Transverse colon (tissue), 4 donors: ENCODE results near the gene EPHB2. TPM values are rescaled to one million over a fixed set of nuclear protein-coding genes. Genes with fewer than 3 reads are reported as not detected.

Experiments used
- DNase-seq: peaks from one replicate; pipeline ENCODE4 v3.0.0-alpha.2; 2019
- H3K27ac ChIP-seq, 4 donors: fragments of 200-600 bp; sonication (generic); 2 replicates each; pipeline ENCODE4 v1.5.1; 2016 to 2018; ENCODE audit warnings: inconsistent platforms in 4 of 4
- H3K27me3 ChIP-seq: fragments of 200-600 bp; sonication (generic); 2 replicates; pipeline ENCODE4 v1.5.1; 2017; ENCODE audit warnings: inconsistent platforms
- H3K36me3 ChIP-seq, 4 donors: fragments of 200-600 bp; sonication (generic); 2 replicates each; pipeline ENCODE4 v1.5.1; 2017 to 2019; ENCODE audit warnings: inconsistent platforms in 4 of 4
- H3K4me1 ChIP-seq, 4 donors: fragments of 200-600 bp; sonication (generic); 2 replicates each; pipeline ENCODE4 v1.5.1; 2017 to 2020; ENCODE audit warnings: inconsistent platforms in 4 of 4
- H3K4me3 ChIP-seq, 4 donors: fragments of 200-600 bp; sonication (generic); 1 replicate in 1 of 4; 2 replicates in 3 of 4; pipeline versions ENCODE4 v1.5.1 to v1.6.1; 2017 to 2019; ENCODE audit warnings: inconsistent platforms in 4 of 4
- H3K9me3 ChIP-seq, 2 donors: fragments of 200-600 bp; sonication (generic); 2 replicates each; pipeline ENCODE4 v1.5.1; 2017 to 2019; ENCODE audit warnings: inconsistent platforms in 2 of 2
- CTCF ChIP-seq, 5 experiments: fragments of 200-600 bp in 3 of 5; fragments of 450-650 bp in 2 of 5; sonication (generic) in 3 of 5; IDR thresholded peaks; 1 replicate in 2 of 5; 2 replicates in 3 of 5; pipeline ENCODE4 v1.5.1; 2016 to 2017; ENCODE audit warnings: antibody characterized with exemption in 5 of 5, inconsistent platforms in 3 of 5, mild to moderate bottlenecking in 2 of 5, moderate library complexity in 1 of 5
- EP300 ChIP-seq: sonication (generic); formaldehyde crosslinking; IDR thresholded peaks from one replicate; pipeline ENCODE4 v1.6.1; 2017; ENCODE audit warnings: antibody characterized with exemption, low read depth
- POLR2A ChIP-seq: fragments of 450-650 bp; IDR thresholded peaks from one replicate; pipeline ENCODE4 v1.6.1; 2016; ENCODE audit warnings: antibody characterized with exemption, mild to moderate bottlenecking, moderate library complexity
- POLR2AphosphoS5 ChIP-seq, 3 donors: sonication (generic); formaldehyde crosslinking; IDR thresholded peaks; one replicate each; pipeline ENCODE4 v1.6.1; 2016; ENCODE audit warnings: antibody characterized with exemption in 3 of 3
- WGBS, 2 donors: methylation state at CpG; one replicate each; pipeline ENCODE4 v1.1.5; 2018; ENCODE audit warnings: low coverage in 1 of 2; 5-methylcytosine and 5-hydroxymethylcytosine counted together
- in situ Hi-C, 4 donors: fragments of 200-750 bp; cut with MboI; loops; one replicate each; pipeline versions ENCODE4 v1.15.0 to v1.15.1; 2017; ENCODE audit warnings: low sequenced_read_pairs in 3 of 4, low pct_ligation_motif_present in 1 of 4, low pct_unique_long_range_greater_than_20kb in 1 of 4
- intact Hi-C: fragments of 100-400 bp; cut with DNase I; formaldehyde crosslinking; loops from one replicate; pipeline ENCODE4 v1.15.1; 2023; ENCODE audit warnings: low total_unique reads
- total RNA-seq, 4 donors: library from RNA; depleted of rRNA; stranded (reverse); fragments of >200 nt; gene quantifications; one replicate each; pipeline ENCODE4 v1.1.0, GENCODE V29; 2016

The EPHB2 gene
- total RNA-seq, 4 donors from 2014 or later: 3.0 to 152 (median 27.9) TPM

GRCh38 chr1:22849770-22850169, 139.1 kb downstream of the EPHB2 start:
- no peak overlapping the region for H3K4me3 ChIP-seq
- H3K9me3 ChIP-seq: no peaks in the 10 kb centered on the region
- H3K36me3 ChIP-seq: no peaks in the 10 kb centered on the region
- no peak for TF ChIP-seq CTCF (IDR thresholded peaks at IDR 0.05)
- H3K27ac ChIP-seq: no peak overlapping the region
- peaks cover 0 to 6% (median 0%) of the 10 kb centered on the region in 4 donors for H3K4me1 ChIP-seq
- no peak for DNase-seq
- in situ Hi-C loops (loop anchor here in 1 of 4 donors (25.0 kb wide), 1 partner anchor 137 kb away; the partner anchor contains the start of gene EPHB2), intact Hi-C loops (no loop called here)
- no peaks in the 10 kb centered on the region for H3K27me3 ChIP-seq
- 75% methylated on average over 5 of the region's 5 CpGs; no CpG with 5 or more reads in 1 of the 2 donors for WGBS, 2 donors

- H3K27ac ChIP-seq: no peak overlapping the region
- no peaks in the 10 kb centered on the region for H3K36me3 ChIP-seq
- H3K4me3 ChIP-seq: no peak overlapping the region
- intact Hi-C loops: no loop called here
- 72% methylated on average over 11 of the region's 11 CpGs; no CpG with 5 or more reads in 1 of the 2 donors for WGBS, 2 donors
- H3K4me1 ChIP-seq: peaks cover 0 to 6% (median 0%) of the 10 kb centered on the region in 4 donors
- DNase-seq: no peak
- no peaks in the 10 kb centered on the region for H3K9me3 ChIP-seq
- H3K27me3 ChIP-seq: no peaks in the 10 kb centered on the region
- TF ChIP-seq POLR2AphosphoS5 (IDR thresholded peaks at IDR 0.05) (no peak), POLR2A (no peak), EP300 (no peak), CTCF (IDR thresholded peaks at IDR 0.05) (no peak)
- in situ Hi-C loops: loop anchor here in 1 of 4 donors (25.0 kb wide), 1 partner anchor 138 kb away; the partner anchor contains the start of gene EPHB2
Observed at GRCh38 chr1:22850281-22850680, 139.6 kb downstream of the EPHB2 start.

- WGBS, 2 donors: 78 to 92% methylated on average over 4 to 6 of the region's 6 CpGs
- TF ChIP-seq CTCF (IDR thresholded peaks at IDR 0.05) (no peak), POLR2AphosphoS5 (IDR thresholded peaks at IDR 0.05) (no peak)
Observed at GRCh38 chr1:22850681-22851080, 140.0 kb downstream of the EPHB2 start.

GRCh38 chr1:22851517-22851916, 140.9 kb downstream of the EPHB2 start:
- no peaks in the 10 kb centered on the region for H3K27me3 ChIP-seq
- TF ChIP-seq POLR2A (no peak), POLR2AphosphoS5 (IDR thresholded peaks at IDR 0.05) (no peak), CTCF (IDR thresholded peaks at IDR 0.05) (no peak), EP300 (no peak)
- no peak overlapping the region for H3K4me3 ChIP-seq
- DNase-seq: no peak
- no peaks in the 10 kb centered on the region for H3K9me3 ChIP-seq
- WGBS, 2 donors: 69 to 89% methylated on average over 3 to 4 of the region's 4 CpGs
- no peaks in the 10 kb centered on the region for H3K36me3 ChIP-seq
- intact Hi-C loops: no loop called here
- no peak overlapping the region for H3K27ac ChIP-seq
- H3K4me1 ChIP-seq: no peaks in the 10 kb centered on the region
- in situ Hi-C loops: loop anchor here in 1 of 4 donors (25.0 kb wide), 1 partner anchor 139 kb away; the partner anchor contains the start of gene EPHB2

More at GRCh38 chr1:22850681-22851080, 140.0 kb downstream of the EPHB2 start:
- peaks cover 0 to 2% (median 0%) of the 10 kb centered on the region in 4 donors for H3K4me1 ChIP-seq
- no peaks in the 10 kb centered on the region for H3K9me3 ChIP-seq
- no peak overlapping the region for H3K4me3 ChIP-seq
- intact Hi-C loops (no loop called here), in situ Hi-C loops (loop anchor here in 1 of 4 donors (25.0 kb wide), 1 partner anchor 138 kb away; the partner anchor contains the start of gene EPHB2)
- no peaks in the 10 kb centered on the region for H3K36me3 ChIP-seq
- H3K27me3 ChIP-seq: no peaks in the 10 kb centered on the region
- peak; percentile 39 for DNase-seq
- no peak overlapping the region for H3K27ac ChIP-seq
